NB4 (cell line): Measurements from ENCODE around the gene COL23A1.

ENCODE experiments used
- POLR2A ChIP-seq: IDR thresholded peaks from 2 replicates; pipeline ENCODE4 v1.6.1; 2011; ENCODE audit warnings: mild to moderate bottlenecking; ENCODE audit not compliant: insufficient read length; ENCODE audit errors: extremely low read depth
- TF ChIP-seq, protein P1 (sequence below): IDR thresholded peaks from one replicate; pipeline ENCODE4 v1.5.1; 2012; ENCODE audit warnings: low read depth, low read length

DNA sequence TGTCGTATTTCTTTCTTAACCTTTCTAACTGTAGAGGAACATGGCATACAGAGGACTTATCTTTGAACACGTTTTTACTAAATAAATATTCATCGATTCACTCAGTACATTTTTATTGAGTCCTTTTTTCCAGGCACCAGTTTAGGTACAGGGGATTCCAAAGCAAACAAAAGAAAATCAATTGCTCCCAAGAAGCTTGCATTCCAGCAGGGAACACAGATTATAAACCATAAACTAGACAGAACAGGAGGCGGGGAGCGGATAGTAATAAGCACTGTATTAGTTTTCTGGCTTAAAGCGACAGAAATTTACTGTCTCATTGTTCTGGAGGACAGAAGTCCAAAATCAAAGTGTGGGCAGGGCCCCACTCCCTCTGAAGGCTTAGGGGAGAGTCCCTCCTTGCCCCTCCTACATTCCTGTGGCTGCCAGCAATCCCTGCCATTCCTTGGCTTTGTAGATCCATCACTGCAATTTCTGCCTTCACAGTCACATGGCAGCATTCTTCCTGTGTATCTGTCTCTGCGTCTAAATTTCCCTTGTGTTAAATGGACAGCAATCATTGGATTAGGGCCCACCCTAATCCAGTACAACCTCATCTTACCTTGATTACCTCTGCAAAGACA is 115.5 kb downstream of the COL23A1 start:
- TF ChIP-seq, protein P1, sequence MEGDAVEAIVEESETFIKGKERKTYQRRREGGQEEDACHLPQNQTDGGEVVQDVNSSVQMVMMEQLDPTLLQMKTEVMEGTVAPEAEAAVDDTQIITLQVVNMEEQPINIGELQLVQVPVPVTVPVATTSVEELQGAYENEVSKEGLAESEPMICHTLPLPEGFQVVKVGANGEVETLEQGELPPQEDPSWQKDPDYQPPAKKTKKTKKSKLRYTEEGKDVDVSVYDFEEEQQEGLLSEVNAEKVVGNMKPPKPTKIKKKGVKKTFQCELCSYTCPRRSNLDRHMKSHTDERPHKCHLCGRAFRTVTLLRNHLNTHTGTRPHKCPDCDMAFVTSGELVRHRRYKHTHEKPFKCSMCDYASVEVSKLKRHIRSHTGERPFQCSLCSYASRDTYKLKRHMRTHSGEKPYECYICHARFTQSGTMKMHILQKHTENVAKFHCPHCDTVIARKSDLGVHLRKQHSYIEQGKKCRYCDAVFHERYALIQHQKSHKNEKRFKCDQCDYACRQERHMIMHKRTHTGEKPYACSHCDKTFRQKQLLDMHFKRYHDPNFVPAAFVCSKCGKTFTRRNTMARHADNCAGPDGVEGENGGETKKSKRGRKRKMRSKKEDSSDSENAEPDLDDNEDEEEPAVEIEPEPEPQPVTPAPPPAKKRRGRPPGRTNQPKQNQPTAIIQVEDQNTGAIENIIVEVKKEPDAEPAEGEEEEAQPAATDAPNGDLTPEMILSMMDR = no peak
- no peak for TF ChIP-seq POLR2A
